ENCODE measurements around the gene SERPINE1.
A peak's percentile ranks its signal among the peaks of the same experiment; 100 is the strongest.
"Not testable (repeated sequence)": the region's sequence is repeated elsewhere in the genome, so short reads cannot be mapped to it uniquely, and the experiment has no call there.

The SERPINE1 gene

GRCh38 chr7:101096331-101096956, 30.5 kb upstream of the SERPINE1 start:
- TF ChIP-seq, protein P1, sequence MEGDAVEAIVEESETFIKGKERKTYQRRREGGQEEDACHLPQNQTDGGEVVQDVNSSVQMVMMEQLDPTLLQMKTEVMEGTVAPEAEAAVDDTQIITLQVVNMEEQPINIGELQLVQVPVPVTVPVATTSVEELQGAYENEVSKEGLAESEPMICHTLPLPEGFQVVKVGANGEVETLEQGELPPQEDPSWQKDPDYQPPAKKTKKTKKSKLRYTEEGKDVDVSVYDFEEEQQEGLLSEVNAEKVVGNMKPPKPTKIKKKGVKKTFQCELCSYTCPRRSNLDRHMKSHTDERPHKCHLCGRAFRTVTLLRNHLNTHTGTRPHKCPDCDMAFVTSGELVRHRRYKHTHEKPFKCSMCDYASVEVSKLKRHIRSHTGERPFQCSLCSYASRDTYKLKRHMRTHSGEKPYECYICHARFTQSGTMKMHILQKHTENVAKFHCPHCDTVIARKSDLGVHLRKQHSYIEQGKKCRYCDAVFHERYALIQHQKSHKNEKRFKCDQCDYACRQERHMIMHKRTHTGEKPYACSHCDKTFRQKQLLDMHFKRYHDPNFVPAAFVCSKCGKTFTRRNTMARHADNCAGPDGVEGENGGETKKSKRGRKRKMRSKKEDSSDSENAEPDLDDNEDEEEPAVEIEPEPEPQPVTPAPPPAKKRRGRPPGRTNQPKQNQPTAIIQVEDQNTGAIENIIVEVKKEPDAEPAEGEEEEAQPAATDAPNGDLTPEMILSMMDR (IDR thresholded peaks at IDR 0.05; ENCODE audit: low read depth, low read length): no peak
- no peak for DNase-seq (ENCODE audit: extremely low read depth, low read depth)

DNA sequence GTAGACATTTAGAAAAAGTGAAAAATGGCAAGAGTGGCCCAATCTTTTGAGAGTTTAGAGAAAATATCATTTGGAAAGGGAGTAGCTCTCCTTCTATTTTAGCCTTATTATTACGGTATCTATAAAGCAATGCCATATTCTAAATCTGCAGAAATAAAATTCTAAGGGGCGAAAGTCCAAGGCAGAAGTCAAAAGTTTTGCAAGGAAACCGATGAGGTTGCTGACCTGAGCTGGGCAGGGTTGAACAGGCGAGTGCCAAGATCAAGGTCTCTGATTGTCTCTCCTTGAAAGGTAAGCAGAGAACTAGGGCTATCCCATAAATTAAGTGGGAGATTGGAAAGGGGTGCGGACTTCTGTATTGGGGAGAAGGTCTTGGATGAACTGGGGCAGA, 30.0 kb upstream of the SERPINE1 start:
- TF ChIP-seq, protein P1 (IDR thresholded peaks at IDR 0.05; ENCODE audit: low read depth, low read length): no peak
- DNase-seq (ENCODE audit: extremely low read depth, low read depth): no peak

DNA sequence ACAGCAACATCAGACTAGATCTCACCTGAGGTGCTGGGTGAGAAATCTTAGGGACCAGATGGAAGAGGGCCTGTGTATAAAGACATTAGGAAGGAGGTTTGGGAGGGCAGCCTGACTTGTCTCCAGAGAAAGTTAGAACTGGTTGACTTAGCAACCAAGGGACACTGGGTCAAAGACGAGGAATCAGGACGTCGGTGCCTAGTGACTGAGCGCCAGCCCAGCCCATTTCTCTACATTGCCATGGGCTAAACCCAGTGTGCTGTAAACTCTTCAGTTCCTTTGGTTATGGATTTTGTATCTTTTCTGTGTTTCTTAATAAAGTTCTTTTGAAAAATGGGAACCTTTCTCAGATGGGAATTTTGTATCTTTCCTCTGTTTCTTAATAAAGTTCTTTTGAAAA, 29.3 kb upstream of the SERPINE1 start:
- TF ChIP-seq, protein P1 (IDR thresholded peaks at IDR 0.05; ENCODE audit: low read depth, low read length): no peak
- no peak for DNase-seq (ENCODE audit: extremely low read depth, low read depth)

- DNase-seq (ENCODE audit: extremely low read depth, low read depth): peak; percentile 95
- TF ChIP-seq, protein P1 (IDR thresholded peaks at IDR 0.05; ENCODE audit: low read depth, low read length): no peak
These were observed 26.7 kb upstream of the SERPINE1 start for GRCh38 chr7:101099969-101100781.

- DNase-seq (ENCODE audit: extremely low read depth, low read depth): no peak
- TF ChIP-seq, protein P1 (IDR thresholded peaks at IDR 0.05; ENCODE audit: low read depth, low read length): no peak
These were observed 25.8 kb upstream of the SERPINE1 start for GRCh38 chr7:101100858-101101847.

GRCh38 chr7:101102026-101102425, 24.9 kb upstream of the SERPINE1 start:
- TF ChIP-seq, protein P1 (IDR thresholded peaks at IDR 0.05; ENCODE audit: low read depth, low read length): no peak
- no peak for DNase-seq (ENCODE audit: extremely low read depth, low read depth)

- not testable (repeated sequence) for DNase-seq (ENCODE audit: extremely low read depth, low read depth)
These were observed 23.2 kb upstream of the SERPINE1 start for GRCh38 chr7:101103701-101104100.

Measured in AG09319 (cell line).